ENCODE data around the gene CPLANE2. TPM values are rescaled to one million over a fixed set of nuclear protein-coding genes. Genes with fewer than 3 reads are reported as not detected.
"Not testable (repeated sequence)": the region's sequence is repeated elsewhere in the genome, so short reads cannot be mapped to it uniquely, and the experiment has no call there.

Gene CPLANE2
- total RNA-seq, 1 donor from 2014 or later, result 12.9 TPM

- TF ChIP-seq, protein P1, sequence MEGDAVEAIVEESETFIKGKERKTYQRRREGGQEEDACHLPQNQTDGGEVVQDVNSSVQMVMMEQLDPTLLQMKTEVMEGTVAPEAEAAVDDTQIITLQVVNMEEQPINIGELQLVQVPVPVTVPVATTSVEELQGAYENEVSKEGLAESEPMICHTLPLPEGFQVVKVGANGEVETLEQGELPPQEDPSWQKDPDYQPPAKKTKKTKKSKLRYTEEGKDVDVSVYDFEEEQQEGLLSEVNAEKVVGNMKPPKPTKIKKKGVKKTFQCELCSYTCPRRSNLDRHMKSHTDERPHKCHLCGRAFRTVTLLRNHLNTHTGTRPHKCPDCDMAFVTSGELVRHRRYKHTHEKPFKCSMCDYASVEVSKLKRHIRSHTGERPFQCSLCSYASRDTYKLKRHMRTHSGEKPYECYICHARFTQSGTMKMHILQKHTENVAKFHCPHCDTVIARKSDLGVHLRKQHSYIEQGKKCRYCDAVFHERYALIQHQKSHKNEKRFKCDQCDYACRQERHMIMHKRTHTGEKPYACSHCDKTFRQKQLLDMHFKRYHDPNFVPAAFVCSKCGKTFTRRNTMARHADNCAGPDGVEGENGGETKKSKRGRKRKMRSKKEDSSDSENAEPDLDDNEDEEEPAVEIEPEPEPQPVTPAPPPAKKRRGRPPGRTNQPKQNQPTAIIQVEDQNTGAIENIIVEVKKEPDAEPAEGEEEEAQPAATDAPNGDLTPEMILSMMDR (conservative IDR thresholded peaks at IDR 0.05), result no peak
- no peak overlapping the region for H3K27ac Mint-ChIP-seq
- H3K36me3 Mint-ChIP-seq, result no peaks in the 10 kb centered on the region
- H3K4me1 Mint-ChIP-seq (ENCODE audit: unreplicated experiment), result peaks cover 10% of the 10 kb centered on the region
- H3K27me3 Mint-ChIP-seq, result no peaks in the 10 kb centered on the region
- H3K9me3 Mint-ChIP-seq, result no peaks in the 10 kb centered on the region
- H3K4me3 Mint-ChIP-seq, result no peak overlapping the region
- no peak for DNase-seq (ENCODE audit: extremely low spot score, unreplicated experiment)
Measured at GRCh38 chr1:16199157-16199501, 37.9 kb downstream of the CPLANE2 start.

DNA sequence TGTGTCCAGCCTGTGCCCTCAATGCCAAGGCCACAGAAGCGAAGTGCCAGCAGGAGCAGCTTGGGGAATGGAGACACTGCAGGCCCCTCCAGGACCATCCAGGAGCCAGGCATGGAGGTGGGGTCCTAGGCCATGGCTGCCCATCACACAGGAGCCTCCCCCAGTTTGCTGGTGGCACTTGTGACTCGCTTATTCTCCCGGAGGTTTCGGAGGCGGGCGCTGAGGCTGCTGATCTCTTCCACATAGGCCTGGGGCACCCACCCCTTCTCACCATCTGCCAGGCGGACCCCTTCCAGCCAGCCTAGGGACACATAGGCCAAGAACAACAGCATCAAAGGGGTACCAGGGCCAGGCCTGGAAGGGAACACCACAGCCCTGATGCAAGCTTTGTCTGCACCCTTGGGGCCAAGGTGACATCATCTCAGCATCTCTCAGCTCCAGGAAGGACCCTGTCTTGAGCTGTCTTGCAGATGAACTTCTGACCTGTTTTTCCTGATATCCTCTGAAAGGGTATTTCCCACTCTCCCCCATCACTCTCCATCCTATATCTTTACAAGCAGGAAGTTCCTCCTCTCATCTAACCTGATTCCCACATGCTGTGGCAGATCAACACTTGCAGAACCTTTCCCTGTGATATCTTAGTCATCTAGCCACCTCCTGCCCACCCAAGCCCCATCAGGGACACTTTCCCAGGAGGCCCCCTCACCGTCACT lies 38.4 kb downstream of the CPLANE2 start:
- DNase-seq (ENCODE audit: extremely low spot score, unreplicated experiment), result no peak
- no peak overlapping the region for H3K4me3 Mint-ChIP-seq
- H3K27ac Mint-ChIP-seq, result no peak overlapping the region
- peaks cover 9% of the 10 kb centered on the region for H3K4me1 Mint-ChIP-seq (ENCODE audit: unreplicated experiment)
- TF ChIP-seq, protein P1 (conservative IDR thresholded peaks at IDR 0.05), result no peak
- H3K36me3 Mint-ChIP-seq, result no peaks in the 10 kb centered on the region
- no peaks in the 10 kb centered on the region for H3K9me3 Mint-ChIP-seq
- no peaks in the 10 kb centered on the region for H3K27me3 Mint-ChIP-seq

DNA sequence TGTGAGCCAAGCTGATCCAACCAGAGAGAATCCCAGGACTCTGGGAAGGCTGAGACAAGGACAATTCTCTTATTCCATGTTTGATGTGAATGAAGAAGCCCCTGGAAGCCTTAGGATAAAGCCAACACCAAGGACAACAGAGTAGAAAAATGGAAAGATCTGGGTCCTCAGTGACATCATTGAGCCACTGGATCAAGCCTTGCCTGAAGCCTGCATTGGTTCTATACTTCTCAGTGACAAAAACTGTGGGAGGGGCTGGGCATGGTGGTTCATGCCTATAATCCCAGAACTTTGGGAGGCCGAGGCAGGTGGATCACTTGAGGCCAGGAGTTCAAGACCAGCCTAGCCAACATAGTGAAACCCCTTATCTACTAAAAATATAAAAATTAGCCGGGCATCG lies 40.1 kb downstream of the CPLANE2 start:
- no peak for DNase-seq (ENCODE audit: extremely low spot score, unreplicated experiment)
- H3K4me3 Mint-ChIP-seq, result no peak overlapping the region
- H3K9me3 Mint-ChIP-seq, result no peaks in the 10 kb centered on the region
- no peaks in the 10 kb centered on the region for H3K27me3 Mint-ChIP-seq
- no peak overlapping the region for H3K27ac Mint-ChIP-seq
- no peaks in the 10 kb centered on the region for H3K36me3 Mint-ChIP-seq
- H3K4me1 Mint-ChIP-seq (ENCODE audit: unreplicated experiment), result no peaks in the 10 kb centered on the region
- TF ChIP-seq, protein P1 (conservative IDR thresholded peaks at IDR 0.05), result no peak

DNA sequence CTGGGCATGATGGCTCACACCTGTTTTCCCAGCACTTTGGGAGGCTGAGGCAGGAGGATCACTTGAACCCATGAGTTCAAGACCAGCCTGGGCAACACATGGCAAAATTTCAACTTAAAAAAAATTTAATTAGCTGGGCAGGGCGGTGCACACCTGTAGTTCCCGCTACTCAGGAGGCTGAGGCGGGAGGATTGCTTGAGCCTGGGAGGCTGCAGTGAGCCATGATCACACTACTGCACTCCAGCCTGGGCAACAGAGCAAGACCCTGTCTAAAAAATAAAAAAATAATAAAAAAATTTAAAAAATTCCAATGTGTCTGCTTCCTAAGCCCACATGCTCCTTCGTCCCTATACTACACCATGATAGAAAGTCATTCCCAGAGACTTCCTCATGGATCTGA lies 40.8 kb downstream of the CPLANE2 start:
- H3K36me3 Mint-ChIP-seq; H3K27me3 Mint-ChIP-seq; H3K27ac Mint-ChIP-seq; H3K9me3 Mint-ChIP-seq; H3K4me1 Mint-ChIP-seq (ENCODE audit: unreplicated experiment); H3K4me3 Mint-ChIP-seq; DNase-seq (ENCODE audit: extremely low spot score, unreplicated experiment): not testable (repeated sequence)

DNA sequence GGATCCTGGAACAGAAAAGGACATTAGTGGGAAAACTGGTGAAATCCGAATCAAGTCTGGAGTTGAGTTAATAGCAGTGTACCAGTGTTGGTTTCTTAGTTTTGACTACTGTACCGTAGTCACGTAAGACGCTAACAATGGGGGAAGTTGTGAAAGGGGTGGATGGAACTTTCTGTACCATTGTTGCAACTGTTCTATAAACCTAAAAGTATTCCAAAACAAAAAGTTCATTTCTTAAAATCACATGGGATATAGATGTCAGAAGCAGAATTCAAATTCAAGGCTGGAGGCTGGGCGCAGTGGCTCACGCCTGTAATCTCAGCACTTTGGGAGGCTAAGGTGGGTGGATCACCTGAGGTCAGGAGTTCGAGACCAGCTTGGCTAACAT lies 41.5 kb downstream of the CPLANE2 start:
- no peaks in the 10 kb centered on the region for H3K36me3 Mint-ChIP-seq
- no peak overlapping the region for H3K27ac Mint-ChIP-seq
- H3K4me1 Mint-ChIP-seq (ENCODE audit: unreplicated experiment), result peaks cover 5% of the 10 kb centered on the region
- TF ChIP-seq, protein P1 (conservative IDR thresholded peaks at IDR 0.05), result no peak
- no peaks in the 10 kb centered on the region for H3K9me3 Mint-ChIP-seq
- no peak for DNase-seq (ENCODE audit: extremely low spot score, unreplicated experiment)
- H3K4me3 Mint-ChIP-seq, result no peak overlapping the region
- no peaks in the 10 kb centered on the region for H3K27me3 Mint-ChIP-seq

- no peaks in the 10 kb centered on the region for H3K9me3 Mint-ChIP-seq
- no peak for DNase-seq (ENCODE audit: extremely low spot score, unreplicated experiment)
- H3K4me1 Mint-ChIP-seq (ENCODE audit: unreplicated experiment), result peaks cover 13% of the 10 kb centered on the region
- no peak overlapping the region for H3K27ac Mint-ChIP-seq
- no peaks in the 10 kb centered on the region for H3K27me3 Mint-ChIP-seq
- H3K36me3 Mint-ChIP-seq, result no peaks in the 10 kb centered on the region
- TF ChIP-seq, protein P1 (conservative IDR thresholded peaks at IDR 0.05), result no peak
- no peak overlapping the region for H3K4me3 Mint-ChIP-seq
Measured at GRCh38 chr1:16191916-16192546, 45.0 kb downstream of the CPLANE2 start.
